ENCODE measurements around the gene CADPS2. TPM values are rescaled to one million over a fixed set of nuclear protein-coding genes. Genes with fewer than 3 reads are reported as not detected.

CADPS2 gene
- total RNA-seq, 2 donors from 2014 or later = not detected

DNA sequence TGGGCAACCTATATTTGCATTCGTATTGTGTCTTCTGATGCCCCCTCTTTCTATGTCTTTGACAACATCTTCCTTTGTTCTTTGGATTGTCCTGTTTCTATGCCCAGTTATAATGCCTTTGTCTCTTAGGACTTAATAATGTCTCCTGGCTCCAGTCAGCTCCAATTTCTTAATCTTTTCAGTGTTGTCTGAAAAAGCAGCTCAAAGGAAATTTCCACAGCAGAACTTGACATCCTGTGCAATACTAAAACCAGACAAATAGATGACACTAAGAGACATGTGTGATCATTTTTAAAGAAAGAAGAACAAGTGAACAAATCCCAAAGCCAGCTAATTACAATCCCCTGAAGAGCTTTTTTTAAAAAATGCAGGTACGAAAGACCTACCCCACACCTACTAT, 135.9 kb downstream of the CADPS2 start:
- no peaks in the 10 kb centered on the region for H3K9me3 ChIP-seq (ENCODE audit: control insufficient read depth, low read length, poor library complexity, severe bottlenecking)
- Mint-ChIP-seq H3K27ac (no peak overlapping the region), H3K36me3 (ENCODE audit: low read depth) (no peaks in the 10 kb centered on the region), H3K4me1 (no peaks in the 10 kb centered on the region), H3K27me3 (no peaks in the 10 kb centered on the region), H3K4me3 (no peak overlapping the region)
- ATAC-seq = no peak
- no peak for DNase-seq

DNA sequence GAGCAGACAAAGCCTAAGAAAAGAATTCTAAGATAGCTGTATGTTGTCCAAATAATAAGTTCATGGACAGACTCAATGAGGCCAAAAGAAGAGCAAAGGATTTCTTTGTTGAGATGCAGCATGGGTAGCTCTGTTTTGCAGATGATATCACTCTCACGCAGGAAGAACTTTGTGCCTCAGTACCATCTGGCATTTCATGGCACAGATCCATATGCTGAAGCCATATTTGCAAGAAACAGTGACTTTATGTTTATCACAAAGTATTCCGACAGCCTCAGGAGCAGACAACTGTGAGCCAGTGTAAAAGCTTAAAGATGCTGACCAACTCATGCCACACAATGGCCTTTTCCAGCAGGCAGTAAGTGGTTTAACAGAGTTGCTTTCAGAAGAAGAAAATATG, 138.1 kb downstream of the CADPS2 start:
- H3K4me1 Mint-ChIP-seq = no peaks in the 10 kb centered on the region
- ATAC-seq (no peak), DNase-seq (no peak)
- no peaks in the 10 kb centered on the region for H3K36me3 Mint-ChIP-seq (ENCODE audit: low read depth)
- no peaks in the 10 kb centered on the region for H3K9me3 ChIP-seq (ENCODE audit: control insufficient read depth, low read length, poor library complexity, severe bottlenecking)
- H3K27ac Mint-ChIP-seq = no peak overlapping the region
- H3K27me3 Mint-ChIP-seq = no peaks in the 10 kb centered on the region
- no peak overlapping the region for H3K4me3 Mint-ChIP-seq

DNA sequence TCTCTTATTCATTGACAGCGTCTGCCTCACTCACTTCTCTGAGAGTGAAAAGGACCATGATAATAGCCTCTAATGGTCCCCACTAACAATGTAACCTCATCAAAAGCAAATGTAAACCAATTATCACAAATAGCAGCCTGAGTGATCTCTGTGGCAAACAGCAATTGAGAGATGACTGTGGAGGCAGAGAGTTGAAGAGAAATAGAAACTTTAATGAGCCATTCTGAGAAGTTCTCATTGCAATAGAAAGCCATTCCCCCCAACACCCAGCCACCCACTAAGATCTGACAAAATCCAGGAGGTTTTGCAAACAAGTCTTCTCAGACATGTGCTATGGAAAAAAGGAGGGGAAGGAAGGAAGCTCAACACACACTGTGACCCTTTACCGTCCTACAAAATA, 139.3 kb downstream of the CADPS2 start:
- Mint-ChIP-seq H3K4me1 (no peaks in the 10 kb centered on the region), H3K27me3 (no peaks in the 10 kb centered on the region), H3K4me3 (no peak overlapping the region), H3K36me3 (ENCODE audit: low read depth) (no peaks in the 10 kb centered on the region), H3K27ac (no peak overlapping the region)
- ATAC-seq (no peak), DNase-seq (no peak)
- no peaks in the 10 kb centered on the region for H3K9me3 ChIP-seq (ENCODE audit: control insufficient read depth, low read length, poor library complexity, severe bottlenecking)

DNA sequence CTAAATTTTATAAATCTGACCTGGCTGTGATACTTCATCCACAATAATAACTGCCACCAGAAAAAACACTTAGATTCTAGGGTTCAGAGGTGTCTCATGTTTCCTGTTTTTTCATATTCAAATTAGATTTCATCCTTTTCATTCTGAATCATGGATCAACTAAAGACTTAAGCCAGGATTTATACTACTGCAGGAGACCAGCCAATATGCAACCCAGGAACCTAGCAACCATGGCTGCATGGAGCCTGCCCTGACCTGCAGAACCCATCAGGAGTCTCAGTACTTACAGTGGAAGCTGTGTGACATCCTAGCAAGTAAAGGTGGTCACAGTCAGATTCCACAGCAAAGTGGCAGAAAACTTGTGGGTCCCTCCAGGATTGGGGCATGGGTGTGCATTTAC, 143.0 kb downstream of the CADPS2 start:
- ATAC-seq = no peak
- Mint-ChIP-seq H3K4me1 (no peaks in the 10 kb centered on the region), H3K27ac (no peak overlapping the region), H3K4me3 (no peak overlapping the region), H3K36me3 (ENCODE audit: low read depth) (no peaks in the 10 kb centered on the region), H3K27me3 (no peaks in the 10 kb centered on the region)
- no peak for DNase-seq
- no peaks in the 10 kb centered on the region for H3K9me3 ChIP-seq (ENCODE audit: control insufficient read depth, low read length, poor library complexity, severe bottlenecking)

DNA sequence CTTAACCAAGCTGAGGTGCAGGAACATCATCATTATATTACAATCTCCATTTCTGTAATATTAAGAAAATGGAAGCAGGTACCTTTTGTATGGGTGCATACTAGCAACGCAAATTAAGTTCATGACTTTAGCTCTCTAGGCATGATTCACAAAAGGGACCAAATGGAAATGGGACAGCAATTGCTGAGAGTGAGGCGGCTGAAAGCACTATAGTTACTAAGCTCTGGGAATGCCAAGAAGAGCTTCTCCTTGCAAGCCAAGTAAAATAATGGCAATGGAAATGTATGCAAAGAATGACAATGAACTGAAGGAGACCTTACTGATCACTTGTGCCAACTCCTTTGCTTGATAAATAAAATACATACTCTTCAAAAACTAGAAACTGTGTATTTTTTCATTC, 147.3 kb downstream of the CADPS2 start:
- DNase-seq = no peak
- no peaks in the 10 kb centered on the region for H3K9me3 ChIP-seq (ENCODE audit: control insufficient read depth, low read length, poor library complexity, severe bottlenecking)
- ATAC-seq = no peak
- H3K36me3 Mint-ChIP-seq (ENCODE audit: low read depth) = no peaks in the 10 kb centered on the region
- no peaks in the 10 kb centered on the region for H3K4me1 Mint-ChIP-seq
- H3K27ac Mint-ChIP-seq = no peak overlapping the region
- no peaks in the 10 kb centered on the region for H3K27me3 Mint-ChIP-seq
- no peak overlapping the region for H3K4me3 Mint-ChIP-seq

DNA sequence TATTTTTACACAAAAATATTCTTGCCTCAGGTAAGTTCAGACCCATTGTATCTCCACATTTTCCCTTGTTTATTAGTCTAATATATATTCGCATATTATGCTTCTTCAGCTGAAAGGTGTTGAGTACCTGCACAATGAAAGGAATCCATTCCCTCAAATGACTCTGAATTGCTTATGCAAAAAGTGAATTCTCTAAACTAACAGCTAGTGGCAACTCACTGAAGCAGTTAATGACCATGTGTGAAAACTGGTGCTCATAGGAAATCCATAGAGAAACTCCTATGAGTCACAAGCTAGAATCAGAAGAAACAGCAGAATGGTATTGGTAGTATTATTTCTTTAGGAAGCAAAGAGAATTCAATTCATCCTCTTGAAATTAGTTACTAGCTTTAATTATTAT, 150.1 kb downstream of the CADPS2 start:
- no peaks in the 10 kb centered on the region for H3K27me3 Mint-ChIP-seq
- ATAC-seq = no peak
- no peak for DNase-seq
- no peaks in the 10 kb centered on the region for H3K4me1 Mint-ChIP-seq
- no peak overlapping the region for H3K4me3 Mint-ChIP-seq
- no peaks in the 10 kb centered on the region for H3K9me3 ChIP-seq (ENCODE audit: control insufficient read depth, low read length, poor library complexity, severe bottlenecking)
- H3K36me3 Mint-ChIP-seq (ENCODE audit: low read depth) = no peaks in the 10 kb centered on the region
- H3K27ac Mint-ChIP-seq = no peak overlapping the region

DNA sequence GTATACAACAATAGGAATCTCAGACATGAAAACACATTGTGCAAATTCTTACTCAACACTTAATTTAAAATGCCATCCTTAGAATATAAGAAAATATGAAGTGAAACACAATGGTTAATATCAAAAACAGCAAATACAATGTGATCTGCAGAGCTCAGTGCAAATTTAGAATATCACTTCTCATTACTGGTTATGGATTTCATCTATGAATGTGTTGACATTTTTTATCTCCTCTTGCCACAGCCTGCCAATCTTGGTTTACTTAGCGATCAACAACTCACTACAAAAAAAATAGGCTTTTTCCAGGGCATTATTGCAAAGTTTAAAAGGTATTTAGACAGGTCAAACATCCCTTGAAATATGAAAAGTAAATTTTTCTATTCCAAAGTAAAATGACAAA, 158.5 kb downstream of the CADPS2 start:
- no peak for DNase-seq
- H3K4me3 Mint-ChIP-seq = no peak overlapping the region
- no peak overlapping the region for H3K27ac Mint-ChIP-seq
- no peaks in the 10 kb centered on the region for H3K27me3 Mint-ChIP-seq
- no peaks in the 10 kb centered on the region for H3K4me1 Mint-ChIP-seq
- no peaks in the 10 kb centered on the region for H3K36me3 Mint-ChIP-seq (ENCODE audit: low read depth)
- H3K9me3 ChIP-seq (ENCODE audit: control insufficient read depth, low read length, poor library complexity, severe bottlenecking) = no peaks in the 10 kb centered on the region
- ATAC-seq = no peak

DNA sequence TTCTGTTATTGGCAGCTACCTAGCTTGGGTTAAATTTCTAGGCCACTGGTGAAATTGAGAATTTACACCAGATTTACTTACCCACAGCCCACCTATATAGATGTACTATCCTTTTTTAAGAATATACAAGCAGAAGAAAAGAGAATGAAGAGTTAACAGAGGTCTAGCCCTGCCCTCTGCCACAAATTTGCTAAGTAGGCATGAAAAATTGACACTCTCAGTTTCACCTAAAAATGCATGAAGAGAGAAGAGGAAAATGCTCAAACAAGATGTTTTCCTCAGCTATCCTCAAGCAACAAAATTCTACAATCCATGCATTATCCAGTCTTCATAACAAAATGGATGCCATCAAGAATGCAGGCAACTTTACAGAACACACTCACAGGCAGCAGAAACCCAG, 158.9 kb downstream of the CADPS2 start:
- H3K9me3 ChIP-seq (ENCODE audit: control insufficient read depth, low read length, poor library complexity, severe bottlenecking) = no peaks in the 10 kb centered on the region
- Mint-ChIP-seq H3K4me1 (no peaks in the 10 kb centered on the region), H3K27me3 (no peaks in the 10 kb centered on the region), H3K27ac (no peak overlapping the region), H3K4me3 (no peak overlapping the region), H3K36me3 (ENCODE audit: low read depth) (no peaks in the 10 kb centered on the region)
- no peak for ATAC-seq
- no peak for DNase-seq

DNA sequence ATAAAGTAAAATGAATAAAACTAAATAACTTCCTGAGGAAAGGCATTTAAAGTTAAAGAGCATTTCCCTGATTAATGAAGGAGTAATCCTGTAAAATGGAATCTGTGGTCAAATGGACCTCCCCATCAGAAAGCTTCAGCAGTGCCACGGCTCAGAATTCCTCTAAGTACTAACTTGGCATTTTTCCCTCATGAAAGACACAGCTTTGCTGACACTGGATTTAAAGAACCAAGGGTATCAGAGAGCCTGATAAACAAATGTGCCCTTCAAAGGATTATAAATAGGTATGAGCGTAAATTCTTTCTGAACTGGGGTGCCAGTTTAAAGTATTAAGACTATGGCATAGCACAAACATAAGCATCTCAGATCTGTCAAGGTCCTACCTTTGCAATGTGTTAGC, 159.4 kb downstream of the CADPS2 start:
- no peaks in the 10 kb centered on the region for H3K27me3 Mint-ChIP-seq
- H3K9me3 ChIP-seq (ENCODE audit: control insufficient read depth, low read length, poor library complexity, severe bottlenecking) = no peaks in the 10 kb centered on the region

DNA sequence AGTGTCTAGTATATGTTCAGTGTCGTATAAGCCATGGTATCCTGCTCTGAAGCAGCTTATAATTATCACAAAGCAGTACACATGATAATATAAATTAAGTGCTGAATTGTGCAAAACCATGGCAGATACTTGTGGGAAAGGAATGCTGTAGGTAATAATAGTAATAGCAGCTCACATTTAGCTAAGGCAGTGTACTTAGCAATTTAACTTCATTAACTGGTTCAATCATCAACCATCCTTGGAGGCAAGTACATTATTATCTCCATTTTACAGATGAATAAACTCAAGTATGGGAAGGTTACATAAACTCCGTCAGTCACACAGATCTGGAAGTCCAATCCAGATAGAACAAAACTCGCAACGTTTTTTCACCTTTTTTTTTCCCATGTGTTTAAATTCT, 161.9 kb downstream of the CADPS2 start:
- no peaks in the 10 kb centered on the region for H3K9me3 ChIP-seq (ENCODE audit: control insufficient read depth, low read length, poor library complexity, severe bottlenecking)
- Mint-ChIP-seq H3K4me3 (no peak overlapping the region), H3K4me1 (no peaks in the 10 kb centered on the region), H3K27me3 (no peaks in the 10 kb centered on the region), H3K27ac (no peak overlapping the region), H3K36me3 (ENCODE audit: low read depth) (no peaks in the 10 kb centered on the region)
- DNase-seq (no peak), ATAC-seq (no peak)

More for the DNA sequence above, 159.4 kb downstream of the CADPS2 start:
- DNase-seq (no peak), ATAC-seq (no peak)
- Mint-ChIP-seq H3K4me1 (no peaks in the 10 kb centered on the region), H3K27ac (no peak overlapping the region), H3K4me3 (no peak overlapping the region), H3K36me3 (ENCODE audit: low read depth) (no peaks in the 10 kb centered on the region)

DNA sequence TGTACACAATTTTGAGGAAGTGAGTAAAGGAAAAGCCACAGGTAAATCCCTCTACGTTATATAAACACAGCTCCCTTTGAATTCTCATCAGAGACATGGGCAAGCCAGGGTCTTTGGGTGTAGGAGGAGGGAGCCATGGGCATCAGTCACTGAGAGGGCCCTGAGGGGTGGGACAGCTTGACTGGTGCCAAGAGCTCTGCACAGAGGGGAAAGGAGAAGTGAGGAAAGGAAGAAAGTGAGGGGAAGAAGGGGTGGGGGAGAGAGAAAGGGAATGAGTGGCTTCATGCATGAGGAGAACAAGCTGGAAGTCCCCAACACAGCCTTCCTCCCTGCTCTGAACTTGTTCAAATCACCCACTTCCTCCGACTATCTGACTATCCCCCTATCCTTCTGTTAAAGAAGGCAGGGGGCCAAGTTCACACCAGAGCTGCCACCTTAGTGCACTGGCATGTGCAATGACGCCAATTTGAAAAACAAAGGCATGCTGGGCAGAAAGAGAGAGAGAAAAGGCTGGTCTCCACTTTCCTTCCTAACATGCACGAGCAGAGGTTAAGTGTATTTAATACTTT, 167.2 kb downstream of the CADPS2 start:
- no peak overlapping the region for H3K4me3 Mint-ChIP-seq
- DNase-seq (no peak), ATAC-seq (no peak)
- no peaks in the 10 kb centered on the region for H3K27me3 Mint-ChIP-seq
- no peaks in the 10 kb centered on the region for H3K36me3 Mint-ChIP-seq (ENCODE audit: low read depth)
- H3K4me1 Mint-ChIP-seq = no peaks in the 10 kb centered on the region
- H3K9me3 ChIP-seq (ENCODE audit: control insufficient read depth, low read length, poor library complexity, severe bottlenecking) = no peaks in the 10 kb centered on the region
- no peak overlapping the region for H3K27ac Mint-ChIP-seq

DNA sequence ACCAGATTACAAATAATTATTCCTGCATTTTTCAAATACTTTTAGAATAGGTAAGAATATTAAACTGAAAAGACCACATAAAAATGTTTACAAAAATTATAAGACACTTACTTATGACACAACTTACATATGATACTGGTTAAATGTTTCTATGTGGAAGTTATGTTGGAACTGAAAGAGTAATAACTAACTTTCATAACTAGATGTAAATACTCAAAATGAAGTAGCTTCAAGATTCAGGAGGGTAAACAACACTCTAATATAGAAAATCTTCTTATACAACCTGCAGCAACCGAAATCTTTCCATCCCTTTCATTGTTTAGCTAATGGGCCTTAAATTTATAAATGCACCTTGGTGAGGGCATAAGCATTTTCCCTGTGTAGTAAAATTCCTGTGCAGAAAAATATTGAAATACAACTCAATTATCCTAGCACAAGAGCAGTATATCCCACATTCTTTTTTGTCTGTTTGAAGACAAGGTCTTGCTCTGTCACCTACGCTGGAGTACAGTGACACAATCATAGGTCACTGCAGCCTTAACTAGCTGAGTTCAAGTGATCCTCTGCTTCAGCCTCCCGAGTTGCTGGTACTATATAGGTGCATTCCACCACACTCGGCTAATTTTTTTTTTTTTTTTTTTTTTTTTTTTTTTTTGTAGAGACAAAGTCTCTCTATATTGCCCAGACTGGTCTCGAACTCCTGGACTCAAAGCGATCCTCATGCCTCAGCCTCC, 168.7 kb downstream of the CADPS2 start:
- H3K4me1 Mint-ChIP-seq = no peaks in the 10 kb centered on the region
- H3K4me3 Mint-ChIP-seq = no peak overlapping the region
- ATAC-seq = no peak
- no peak overlapping the region for H3K27ac Mint-ChIP-seq
- H3K9me3 ChIP-seq (ENCODE audit: control insufficient read depth, low read length, poor library complexity, severe bottlenecking) = no peaks in the 10 kb centered on the region
- no peaks in the 10 kb centered on the region for H3K36me3 Mint-ChIP-seq (ENCODE audit: low read depth)
- H3K27me3 Mint-ChIP-seq = no peaks in the 10 kb centered on the region
- DNase-seq = no peak

DNA sequence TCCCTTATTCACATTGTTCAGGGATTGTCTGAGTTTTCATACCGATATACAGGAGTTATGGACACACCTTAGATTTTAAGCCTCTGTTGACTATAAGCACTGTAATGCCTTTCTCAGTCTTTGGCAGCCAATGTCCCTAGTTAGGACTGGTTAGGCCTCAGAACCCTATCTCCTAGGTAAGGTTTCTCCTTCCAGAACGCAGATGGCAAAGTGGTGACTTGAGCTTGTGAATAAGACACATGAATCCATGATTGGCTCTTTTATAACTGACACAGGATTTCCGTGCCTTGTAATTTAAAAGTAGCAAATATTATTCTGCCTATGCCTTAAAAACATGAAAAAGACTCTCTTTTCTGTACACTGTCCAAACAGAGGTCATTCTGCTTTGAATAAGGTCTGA, 171.1 kb downstream of the CADPS2 start:
- Mint-ChIP-seq H3K27ac (no peak overlapping the region), H3K36me3 (ENCODE audit: low read depth) (no peaks in the 10 kb centered on the region), H3K27me3 (no peaks in the 10 kb centered on the region), H3K4me1 (no peaks in the 10 kb centered on the region), H3K4me3 (no peak overlapping the region)
- no peaks in the 10 kb centered on the region for H3K9me3 ChIP-seq (ENCODE audit: control insufficient read depth, low read length, poor library complexity, severe bottlenecking)
- ATAC-seq (no peak), DNase-seq (no peak)

DNA sequence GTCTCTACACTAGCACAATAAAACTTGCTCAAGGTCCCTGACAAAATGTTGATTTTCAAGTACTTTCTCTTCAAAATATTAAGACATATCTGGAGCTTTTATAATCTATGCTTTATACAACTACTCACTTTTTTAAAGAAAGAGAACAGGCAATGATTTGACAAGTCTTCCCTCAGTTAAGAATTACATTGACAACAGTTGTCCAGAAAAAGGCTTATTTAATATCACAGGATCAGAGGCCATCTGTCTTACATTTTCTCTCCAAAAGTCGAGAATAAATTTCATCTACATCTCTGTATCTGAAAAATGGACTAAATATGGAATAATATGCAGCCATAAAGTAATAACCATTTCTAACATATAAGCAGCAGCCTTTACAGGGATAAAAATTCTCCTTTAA, 175.3 kb downstream of the CADPS2 start:
- Mint-ChIP-seq H3K27ac (no peak overlapping the region), H3K27me3 (no peaks in the 10 kb centered on the region)

More for the DNA sequence above, 175.3 kb downstream of the CADPS2 start:
- no peaks in the 10 kb centered on the region for H3K36me3 Mint-ChIP-seq (ENCODE audit: low read depth)
- H3K4me3 Mint-ChIP-seq = no peak overlapping the region
- H3K9me3 ChIP-seq (ENCODE audit: control insufficient read depth, low read length, poor library complexity, severe bottlenecking) = no peaks in the 10 kb centered on the region
- no peak for DNase-seq
- no peaks in the 10 kb centered on the region for H3K4me1 Mint-ChIP-seq
- ATAC-seq = no peak
